Measurements from ENCODE around the gene MRPL1.

DNA sequence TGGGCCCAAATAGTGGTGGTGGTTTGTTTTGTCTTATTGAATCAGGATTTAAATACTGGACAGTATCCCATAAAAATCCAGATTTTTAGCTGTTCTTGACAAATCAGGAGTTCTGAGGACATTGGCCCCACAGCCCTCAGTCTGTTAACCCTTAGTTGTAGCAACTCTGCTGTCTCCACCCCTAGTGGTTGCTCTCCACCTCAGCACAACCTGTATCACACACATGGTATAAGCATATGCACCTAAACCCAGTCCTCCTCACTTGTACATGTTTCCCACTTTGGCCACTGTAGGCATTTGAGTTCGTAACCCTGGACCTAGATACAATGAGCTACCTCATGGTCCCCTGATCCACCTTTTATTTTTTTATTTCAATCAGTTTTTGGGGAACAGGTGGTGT is 75.9 kb downstream of the MRPL1 start:
- no peak for TF ChIP-seq EZH2 (IDR thresholded peaks at IDR 0.05; ENCODE audit: low read length, missing control alignments)
- TF ChIP-seq, protein P1, sequence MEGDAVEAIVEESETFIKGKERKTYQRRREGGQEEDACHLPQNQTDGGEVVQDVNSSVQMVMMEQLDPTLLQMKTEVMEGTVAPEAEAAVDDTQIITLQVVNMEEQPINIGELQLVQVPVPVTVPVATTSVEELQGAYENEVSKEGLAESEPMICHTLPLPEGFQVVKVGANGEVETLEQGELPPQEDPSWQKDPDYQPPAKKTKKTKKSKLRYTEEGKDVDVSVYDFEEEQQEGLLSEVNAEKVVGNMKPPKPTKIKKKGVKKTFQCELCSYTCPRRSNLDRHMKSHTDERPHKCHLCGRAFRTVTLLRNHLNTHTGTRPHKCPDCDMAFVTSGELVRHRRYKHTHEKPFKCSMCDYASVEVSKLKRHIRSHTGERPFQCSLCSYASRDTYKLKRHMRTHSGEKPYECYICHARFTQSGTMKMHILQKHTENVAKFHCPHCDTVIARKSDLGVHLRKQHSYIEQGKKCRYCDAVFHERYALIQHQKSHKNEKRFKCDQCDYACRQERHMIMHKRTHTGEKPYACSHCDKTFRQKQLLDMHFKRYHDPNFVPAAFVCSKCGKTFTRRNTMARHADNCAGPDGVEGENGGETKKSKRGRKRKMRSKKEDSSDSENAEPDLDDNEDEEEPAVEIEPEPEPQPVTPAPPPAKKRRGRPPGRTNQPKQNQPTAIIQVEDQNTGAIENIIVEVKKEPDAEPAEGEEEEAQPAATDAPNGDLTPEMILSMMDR (conservative IDR thresholded peaks at IDR 0.05 in 1 of 2, IDR thresholded peaks at IDR 0.05 in 1 of 2; ENCODE audit: low read depth in 1 of 2, low read length in 2 of 2) = no peak

Data from fibroblast of lung (primary cell).